ENCODE data around the gene GOLT1A. TPM values are rescaled to one million over a fixed set of nuclear protein-coding genes. Genes with fewer than 3 reads are reported as not detected.

Gene GOLT1A
- total RNA-seq, 1 experiment from 2014 or later, result 0.49 TPM

GRCh38 chr1:204181116-204181515, 32.7 kb downstream of the GOLT1A start:
- ChIA-PET CTCF (no interaction called here), POLR2A (no interaction called here)
- DNase-seq (ENCODE audit: low read depth, low spot score) (no peak), ATAC-seq (no peak)
- Histone ChIP-seq H3K4me3 (ENCODE audit: low read depth in 2 of 2, low read length in 2 of 2) (no peak overlapping the region), H3K27ac (ENCODE audit: low read length) (no peak overlapping the region), H3K36me3 (ENCODE audit: control insufficient read depth, insufficient read depth, low read length) (no peaks in the 10 kb centered on the region), H3K4me1 (ENCODE audit: control insufficient read depth, insufficient read depth, low read length) (no peaks in the 10 kb centered on the region), H3K9me3 (ENCODE audit: control insufficient read depth, insufficient read depth, low read depth, low read length) (no peaks in the 10 kb centered on the region), H3K27me3 (ENCODE audit: control insufficient read depth, insufficient read depth, low read length) (peaks cover 4% of the 10 kb centered on the region; the same call in 1 of the 2 replicates)
- no TSS peak for BruUV-seq (replicated peaks)
- in situ Hi-C loops (cut with HindIII; ENCODE audit: low pct_unique_long_range_greater_than_20kb, low sequenced_read_pairs), result no loop called here
- intact Hi-C loops (cut with micrococcal nuclease; ENCODE audit: unreplicated experiment), result no loop called here
- TF ChIP-seq, protein P1, sequence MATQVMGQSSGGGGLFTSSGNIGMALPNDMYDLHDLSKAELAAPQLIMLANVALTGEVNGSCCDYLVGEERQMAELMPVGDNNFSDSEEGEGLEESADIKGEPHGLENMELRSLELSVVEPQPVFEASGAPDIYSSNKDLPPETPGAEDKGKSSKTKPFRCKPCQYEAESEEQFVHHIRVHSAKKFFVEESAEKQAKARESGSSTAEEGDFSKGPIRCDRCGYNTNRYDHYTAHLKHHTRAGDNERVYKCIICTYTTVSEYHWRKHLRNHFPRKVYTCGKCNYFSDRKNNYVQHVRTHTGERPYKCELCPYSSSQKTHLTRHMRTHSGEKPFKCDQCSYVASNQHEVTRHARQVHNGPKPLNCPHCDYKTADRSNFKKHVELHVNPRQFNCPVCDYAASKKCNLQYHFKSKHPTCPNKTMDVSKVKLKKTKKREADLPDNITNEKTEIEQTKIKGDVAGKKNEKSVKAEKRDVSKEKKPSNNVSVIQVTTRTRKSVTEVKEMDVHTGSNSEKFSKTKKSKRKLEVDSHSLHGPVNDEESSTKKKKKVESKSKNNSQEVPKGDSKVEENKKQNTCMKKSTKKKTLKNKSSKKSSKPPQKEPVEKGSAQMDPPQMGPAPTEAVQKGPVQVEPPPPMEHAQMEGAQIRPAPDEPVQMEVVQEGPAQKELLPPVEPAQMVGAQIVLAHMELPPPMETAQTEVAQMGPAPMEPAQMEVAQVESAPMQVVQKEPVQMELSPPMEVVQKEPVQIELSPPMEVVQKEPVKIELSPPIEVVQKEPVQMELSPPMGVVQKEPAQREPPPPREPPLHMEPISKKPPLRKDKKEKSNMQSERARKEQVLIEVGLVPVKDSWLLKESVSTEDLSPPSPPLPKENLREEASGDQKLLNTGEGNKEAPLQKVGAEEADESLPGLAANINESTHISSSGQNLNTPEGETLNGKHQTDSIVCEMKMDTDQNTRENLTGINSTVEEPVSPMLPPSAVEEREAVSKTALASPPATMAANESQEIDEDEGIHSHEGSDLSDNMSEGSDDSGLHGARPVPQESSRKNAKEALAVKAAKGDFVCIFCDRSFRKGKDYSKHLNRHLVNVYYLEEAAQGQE (IDR thresholded peaks at IDR 0.05; ENCODE audit: insufficient read depth in 1 of 2, low read depth in 2 of 2, low read length in 1 of 2), result no peak
- TF ChIP-seq POLR2AphosphoS5 (IDR thresholded peaks at IDR 0.05; ENCODE audit: low read depth, low read length) (no peak), TCF7L2 (IDR thresholded peaks at IDR 0.05; ENCODE audit: low read depth, low read length) (no peak), SIN3A (IDR thresholded peaks at IDR 0.05; ENCODE audit: borderline replicate concordance, insufficient read depth, low read depth, low read length) (no peak)
- TF ChIP-seq, protein P2, sequence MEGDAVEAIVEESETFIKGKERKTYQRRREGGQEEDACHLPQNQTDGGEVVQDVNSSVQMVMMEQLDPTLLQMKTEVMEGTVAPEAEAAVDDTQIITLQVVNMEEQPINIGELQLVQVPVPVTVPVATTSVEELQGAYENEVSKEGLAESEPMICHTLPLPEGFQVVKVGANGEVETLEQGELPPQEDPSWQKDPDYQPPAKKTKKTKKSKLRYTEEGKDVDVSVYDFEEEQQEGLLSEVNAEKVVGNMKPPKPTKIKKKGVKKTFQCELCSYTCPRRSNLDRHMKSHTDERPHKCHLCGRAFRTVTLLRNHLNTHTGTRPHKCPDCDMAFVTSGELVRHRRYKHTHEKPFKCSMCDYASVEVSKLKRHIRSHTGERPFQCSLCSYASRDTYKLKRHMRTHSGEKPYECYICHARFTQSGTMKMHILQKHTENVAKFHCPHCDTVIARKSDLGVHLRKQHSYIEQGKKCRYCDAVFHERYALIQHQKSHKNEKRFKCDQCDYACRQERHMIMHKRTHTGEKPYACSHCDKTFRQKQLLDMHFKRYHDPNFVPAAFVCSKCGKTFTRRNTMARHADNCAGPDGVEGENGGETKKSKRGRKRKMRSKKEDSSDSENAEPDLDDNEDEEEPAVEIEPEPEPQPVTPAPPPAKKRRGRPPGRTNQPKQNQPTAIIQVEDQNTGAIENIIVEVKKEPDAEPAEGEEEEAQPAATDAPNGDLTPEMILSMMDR (IDR thresholded peaks at IDR 0.05), result no peak

DNA sequence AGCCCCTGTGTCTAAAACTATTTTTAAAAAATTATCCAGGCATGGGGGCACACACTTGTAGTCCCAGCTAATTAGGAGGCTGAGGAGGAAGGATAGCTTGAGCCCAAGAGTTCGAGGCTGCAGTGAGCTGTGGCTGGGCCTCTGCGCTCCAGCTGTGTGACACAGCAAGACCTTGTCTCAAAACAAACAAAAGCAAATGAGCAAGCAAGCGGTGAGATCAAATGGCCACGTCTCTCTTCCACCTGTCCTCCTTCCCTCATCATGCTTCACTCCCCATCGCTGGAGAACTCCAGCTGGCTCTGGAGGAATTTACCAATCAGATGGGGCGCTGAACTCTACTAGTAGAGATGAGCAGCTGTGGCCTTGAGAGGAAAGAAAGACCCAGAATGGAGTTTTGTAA, 33.7 kb downstream of the GOLT1A start:
- no TSS peak for BruUV-seq (replicated peaks)
- H3K27me3 ChIP-seq (ENCODE audit: control insufficient read depth, insufficient read depth, low read length), result peaks cover 9% of the 10 kb centered on the region; the same call in 1 of the 2 replicates
- H3K36me3 ChIP-seq (ENCODE audit: control insufficient read depth, insufficient read depth, low read length), result no peaks in the 10 kb centered on the region
- ATAC-seq (no peak), DNase-seq (ENCODE audit: low read depth, low spot score) (no peak)
- H3K4me3 ChIP-seq (ENCODE audit: low read depth in 2 of 2, low read length in 2 of 2), result no peak overlapping the region
- POLR2A ChIA-PET, result no interaction called here
- CTCF ChIA-PET, result no interaction called here
- H3K27ac ChIP-seq (ENCODE audit: low read length), result no peak overlapping the region
- H3K4me1 ChIP-seq (ENCODE audit: control insufficient read depth, insufficient read depth, low read length), result no peaks in the 10 kb centered on the region
- no peaks in the 10 kb centered on the region for H3K9me3 ChIP-seq (ENCODE audit: control insufficient read depth, insufficient read depth, low read depth, low read length)
- in situ Hi-C loops (cut with HindIII; ENCODE audit: low pct_unique_long_range_greater_than_20kb, low sequenced_read_pairs), result no loop called here
- TF ChIP-seq POLR2AphosphoS5 (IDR thresholded peaks at IDR 0.05; ENCODE audit: low read depth, low read length) (no peak), TCF7L2 (IDR thresholded peaks at IDR 0.05; ENCODE audit: low read depth, low read length) (no peak), SIN3A (IDR thresholded peaks at IDR 0.05; ENCODE audit: borderline replicate concordance, insufficient read depth, low read depth, low read length) (no peak)
- TF ChIP-seq, protein P1 (IDR thresholded peaks at IDR 0.05; ENCODE audit: insufficient read depth in 1 of 2, low read depth in 2 of 2, low read length in 1 of 2), result no peak
- TF ChIP-seq, protein P2 (IDR thresholded peaks at IDR 0.05), result no peak
- intact Hi-C loops (cut with micrococcal nuclease; ENCODE audit: unreplicated experiment), result no loop called here
